ENCODE measurements around the gene ARHGAP22. TPM values are rescaled to one million over a fixed set of nuclear protein-coding genes. Genes with fewer than 3 reads are reported as not detected.

Gene ARHGAP22
- total and polyA plus RNA-seq, 4 donors = 0.23 to 2.3 (median 0.54) TPM

- Histone ChIP-seq H3K36me3 (ENCODE audit: control insufficient read depth in 4 of 4, insufficient read depth in 3 of 4, low read depth in 1 of 4, low read length in 3 of 4) (no peaks in the 10 kb centered on the region), H3K27me3 (ENCODE audit: control insufficient read depth in 4 of 4, insufficient read depth in 4 of 4, low read length in 3 of 4) (peaks cover 0 to 3% (median 0%) of the 10 kb centered on the region in 4 donors), H3K9ac (ENCODE audit: low read depth in 1 of 2, low read length in 2 of 2) (no peak overlapping the region), H3K9me3 (ENCODE audit: control insufficient read depth in 4 of 4, low read length in 3 of 4) (peaks cover 0 to 5% (median 0%) of the 10 kb centered on the region in 4 donors), H3K4me1 (ENCODE audit: control insufficient read depth in 4 of 4, insufficient read depth in 4 of 4, low read length in 3 of 4) (peaks cover 0 to 2% (median 0%) of the 10 kb centered on the region in 4 donors), H3K4me3 (ENCODE audit: low read depth in 1 of 3, low read length in 3 of 3) (no peak overlapping the region), H3K27ac (ENCODE audit: low read depth in 1 of 2, low read length in 2 of 2) (no peak overlapping the region)
- peak; percentile 37 for DNase-seq (ENCODE audit: low spot score)
- 84% methylated on average over 8 of the region's 8 CpGs for WGBS
- TF ChIP-seq, protein P1, sequence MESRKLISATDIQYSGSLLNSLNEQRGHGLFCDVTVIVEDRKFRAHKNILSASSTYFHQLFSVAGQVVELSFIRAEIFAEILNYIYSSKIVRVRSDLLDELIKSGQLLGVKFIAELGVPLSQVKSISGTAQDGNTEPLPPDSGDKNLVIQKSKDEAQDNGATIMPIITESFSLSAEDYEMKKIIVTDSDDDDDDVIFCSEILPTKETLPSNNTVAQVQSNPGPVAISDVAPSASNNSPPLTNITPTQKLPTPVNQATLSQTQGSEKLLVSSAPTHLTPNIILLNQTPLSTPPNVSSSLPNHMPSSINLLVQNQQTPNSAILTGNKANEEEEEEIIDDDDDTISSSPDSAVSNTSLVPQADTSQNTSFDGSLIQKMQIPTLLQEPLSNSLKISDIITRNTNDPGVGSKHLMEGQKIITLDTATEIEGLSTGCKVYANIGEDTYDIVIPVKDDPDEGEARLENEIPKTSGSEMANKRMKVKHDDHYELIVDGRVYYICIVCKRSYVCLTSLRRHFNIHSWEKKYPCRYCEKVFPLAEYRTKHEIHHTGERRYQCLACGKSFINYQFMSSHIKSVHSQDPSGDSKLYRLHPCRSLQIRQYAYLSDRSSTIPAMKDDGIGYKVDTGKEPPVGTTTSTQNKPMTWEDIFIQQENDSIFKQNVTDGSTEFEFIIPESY (IDR thresholded peaks at IDR 0.05) = no peak
- TF ChIP-seq CTCF (IDR thresholded peaks at IDR 0.05; ENCODE audit: low read depth, low read length, missing input control) = peak; percentile 30
- peak; percentile 59 to 72 for TF ChIP-seq RAD21 (IDR thresholded peaks at IDR 0.05)
- no peak for TF ChIP-seq MAX (IDR thresholded peaks at IDR 0.05)
- TF ChIP-seq HNF4G (IDR thresholded peaks at IDR 0.05) = no peak
- no peak for TF ChIP-seq TAF1 (conservative IDR thresholded peaks at IDR 0.05)
Measured at GRCh38 chr10:48509974-48510692, 94.7 kb downstream of the ARHGAP22 start.

- WGBS = 80% methylated on average over 17 of the region's 17 CpGs
- Histone ChIP-seq H3K27me3 (ENCODE audit: control insufficient read depth in 4 of 4, insufficient read depth in 4 of 4, low read length in 3 of 4) (peaks cover 0 to 3% (median 0%) of the 10 kb centered on the region in 4 donors), H3K9ac (ENCODE audit: low read depth in 1 of 2, low read length in 2 of 2) (no peak overlapping the region), H3K4me1 (ENCODE audit: control insufficient read depth in 4 of 4, insufficient read depth in 4 of 4, low read length in 3 of 4) (peaks cover 0 to 2% (median 0%) of the 10 kb centered on the region in 4 donors), H3K36me3 (ENCODE audit: control insufficient read depth in 4 of 4, insufficient read depth in 3 of 4, low read depth in 1 of 4, low read length in 3 of 4) (no peaks in the 10 kb centered on the region), H3K9me3 (ENCODE audit: control insufficient read depth in 4 of 4, low read length in 3 of 4) (no peaks in the 10 kb centered on the region), H3K27ac (ENCODE audit: low read depth in 1 of 2, low read length in 2 of 2) (no peak overlapping the region), H3K4me3 (ENCODE audit: low read depth in 1 of 3, low read length in 3 of 3) (no peak overlapping the region)
- DNase-seq (ENCODE audit: low spot score) = peak; percentile 28
- TF ChIP-seq FOXA1 (IDR thresholded peaks at IDR 0.05) (no peak), JUND (IDR thresholded peaks at IDR 0.05) (no peak), GABPA (IDR thresholded peaks at IDR 0.05 in 1 of 2, conservative IDR thresholded peaks at IDR 0.05 in 1 of 2) (no peak), HNF4G (IDR thresholded peaks at IDR 0.05) (no peak)
Measured at GRCh38 chr10:48508791-48509772, 95.8 kb downstream of the ARHGAP22 start.
